Stimulated activated CD8-positive, alpha-beta memory T cell treated with anti-CD3 and anti-CD28 coated beads, Interleukin-7, amount 100 ng/mL, for 4 hours (primary cell): ENCODE results near the gene MRPS33.
A peak's percentile ranks its signal among the peaks of the same experiment; 100 is the strongest.
"Not testable (repeated sequence)": the region's sequence is repeated elsewhere in the genome, so short reads cannot be mapped to it uniquely, and the experiment has no call there.

ENCODE experiments used
- DNase-seq, 2 donors: peaks; one replicate each; pipeline ENCODE4 v3.0.0-alpha.2; 2020; ENCODE audit warnings: low read depth in 2 of 2

The MRPS33 gene

GRCh38 chr7:141012044-141012685, 2.6 kb downstream of the MRPS33 start:
- DNase-seq, result peak; percentile 58 to 72

DNA sequence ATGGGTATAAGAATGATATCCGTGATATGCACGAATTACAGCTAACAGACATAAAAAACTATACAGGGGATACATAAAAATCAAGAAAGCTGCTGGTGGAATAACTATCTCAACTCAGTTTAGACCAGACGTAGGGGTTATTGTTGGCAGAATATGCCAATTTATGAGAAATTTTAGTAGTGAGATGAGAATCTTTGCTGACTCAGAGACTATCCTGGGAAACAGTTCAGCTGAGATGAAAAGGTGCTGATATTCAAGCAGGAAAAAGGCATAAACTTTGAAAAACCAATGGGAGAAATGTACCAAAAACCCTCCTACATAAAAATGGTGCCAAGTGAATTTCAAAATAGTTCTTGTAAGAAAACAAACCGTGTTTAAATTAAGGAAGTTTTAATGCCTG, 3.3 kb downstream of the MRPS33 start:
- no peak for DNase-seq

GRCh38 chr7:141003172-141004065, 11.3 kb downstream of the MRPS33 start:
- no peak for DNase-seq

DNA sequence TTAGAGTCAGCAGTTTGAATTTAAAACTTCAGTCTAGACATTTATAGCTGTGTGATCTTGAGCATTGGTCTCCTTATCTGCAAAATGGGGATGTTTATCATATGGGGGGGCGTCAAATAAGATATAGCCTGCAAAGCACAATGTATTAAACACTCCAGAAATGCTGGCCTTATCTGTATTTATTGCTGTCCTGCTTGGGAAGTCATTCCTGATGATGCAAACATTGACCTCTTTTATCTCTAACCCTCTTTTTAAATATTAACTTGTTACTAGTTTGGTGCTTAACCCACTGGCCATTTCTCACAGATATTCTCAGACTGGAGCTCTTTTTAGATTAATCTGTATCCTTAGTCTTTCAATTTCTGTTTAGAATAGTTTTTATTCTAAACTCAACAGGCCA, 13.2 kb downstream of the MRPS33 start:
- DNase-seq, result no peak

- DNase-seq, result no peak
Observed at GRCh38 chr7:141001122-141001521, 13.6 kb downstream of the MRPS33 start.

GRCh38 chr7:140998715-140999114, 16.0 kb downstream of the MRPS33 start:
- no peak for DNase-seq

- DNase-seq, result no peak
Observed at GRCh38 chr7:140992422-140992821, 22.3 kb downstream of the MRPS33 start.

GRCh38 chr7:140990193-140990962, 24.4 kb downstream of the MRPS33 start:
- no peak for DNase-seq

- no peak for DNase-seq
Observed at GRCh38 chr7:140989068-140989467, 25.7 kb downstream of the MRPS33 start.

- DNase-seq, result no peak
Observed at GRCh38 chr7:140983802-140984201, 30.9 kb downstream of the MRPS33 start.

- DNase-seq, result no peak
Observed at GRCh38 chr7:140982508-140982907, 32.2 kb downstream of the MRPS33 start.

DNA sequence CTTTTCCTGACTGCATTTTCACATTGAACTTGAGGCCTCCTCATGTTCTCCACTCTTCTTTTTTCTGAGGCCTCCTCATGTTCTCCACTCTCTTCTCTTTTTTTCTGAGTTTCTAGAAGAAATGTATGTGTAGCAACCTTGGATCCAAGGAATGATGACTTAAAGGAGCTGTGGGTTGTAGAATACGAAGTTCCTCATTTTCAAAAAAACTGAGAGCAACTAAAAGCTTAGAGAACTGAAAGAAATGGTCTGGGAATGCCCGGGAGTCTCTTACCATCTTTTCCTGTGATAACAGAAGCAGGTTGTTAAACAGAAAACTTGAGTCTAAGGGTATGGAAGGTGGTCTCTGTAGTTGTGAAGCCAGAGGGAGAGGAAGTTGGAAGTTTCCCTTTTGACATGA, 32.8 kb downstream of the MRPS33 start:
- no peak for DNase-seq

- DNase-seq, result no peak
Observed at GRCh38 chr7:140977741-140978140, 37.0 kb downstream of the MRPS33 start.

- DNase-seq, result no peak
Observed at GRCh38 chr7:140972876-140973829, 41.6 kb downstream of the MRPS33 start.

GRCh38 chr7:140972344-140972743, 42.4 kb downstream of the MRPS33 start:
- DNase-seq, result no peak

DNA sequence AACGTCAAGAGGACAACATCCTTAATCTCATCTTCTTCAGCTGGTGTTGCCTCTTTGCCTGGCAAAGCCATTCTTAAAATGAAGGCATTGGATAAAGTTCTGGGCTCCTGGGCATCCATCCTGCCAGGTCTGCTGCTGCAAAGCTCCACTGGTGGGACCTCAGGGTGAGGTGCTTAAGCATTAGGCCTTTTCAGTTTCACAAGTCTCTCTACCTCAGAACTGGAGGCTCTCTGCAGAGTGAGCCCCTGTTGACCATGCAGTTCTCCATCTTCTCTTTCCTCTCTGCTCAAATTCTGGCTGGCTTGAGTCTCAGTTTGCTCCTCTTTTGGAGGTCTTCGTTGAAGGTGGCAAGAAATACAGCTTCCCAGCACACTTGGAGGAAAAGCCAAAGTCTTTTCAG, 47.3 kb downstream of the MRPS33 start:
- DNase-seq, result no peak

DNA sequence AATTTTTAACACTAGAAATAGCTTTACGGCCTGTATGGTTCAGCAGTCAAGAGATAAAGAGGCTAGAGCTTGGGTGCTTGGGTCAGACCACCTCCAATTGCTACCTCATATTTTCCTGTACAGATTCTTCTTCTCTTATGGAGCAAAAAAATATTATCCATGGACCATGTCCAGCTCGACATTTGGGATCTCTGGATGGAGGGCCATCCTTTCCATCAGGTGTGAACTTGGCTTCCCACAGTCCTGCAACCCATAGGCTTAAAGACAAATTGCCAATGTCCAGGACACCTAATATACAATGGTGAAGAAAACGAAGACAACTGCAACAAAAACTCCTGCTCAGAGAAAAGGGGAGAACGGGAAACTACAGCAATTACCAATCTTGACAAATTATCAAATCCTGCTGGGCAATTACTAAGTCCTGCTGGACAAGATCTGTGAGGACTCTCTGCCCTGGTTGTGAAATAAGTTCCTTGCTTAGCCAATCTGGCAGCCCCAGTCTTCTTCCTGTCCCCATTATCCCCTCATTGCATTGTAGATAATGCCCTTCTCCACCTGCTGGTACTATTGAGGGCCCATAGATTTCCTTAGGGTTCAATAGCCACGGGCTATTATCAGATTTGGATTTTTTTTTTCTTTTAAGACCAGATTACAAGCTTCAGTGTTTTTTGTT, 48.1 kb downstream of the MRPS33 start:
- no peak for DNase-seq

DNA sequence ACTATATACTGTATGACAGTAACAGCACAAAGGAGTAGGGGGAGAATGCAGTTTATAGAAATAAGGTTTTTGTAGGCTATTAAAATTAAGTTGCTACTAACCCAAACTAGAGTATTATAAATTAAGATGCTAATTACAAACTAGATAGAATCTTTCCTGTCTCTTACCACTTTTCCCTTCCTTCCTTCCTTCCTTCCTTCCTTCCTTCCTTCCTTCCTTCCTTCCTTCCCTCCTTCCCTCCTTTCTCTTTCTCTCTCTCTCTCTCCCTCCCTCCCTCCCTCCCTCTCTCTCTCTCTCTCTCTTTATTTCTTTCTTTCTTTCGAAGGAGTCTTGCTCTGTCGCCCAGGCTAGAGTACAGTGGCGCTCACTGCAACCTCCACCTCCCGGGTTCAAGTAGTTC, 53.6 kb downstream of the MRPS33 start:
- no peak for DNase-seq

GRCh38 chr7:140956997-140957396, 57.8 kb downstream of the MRPS33 start:
- DNase-seq, result not testable (repeated sequence)
